Activated CD8-positive, alpha-beta memory T cell treated with anti-CD3 and anti-CD28 coated beads, Interleukin-2, amount 50 U/mL, for 1 hour (primary cell): Measurements from ENCODE around the gene ADCK1.
"Not testable (repeated sequence)": the region's sequence is repeated elsewhere in the genome, so short reads cannot be mapped to it uniquely, and the experiment has no call there.

Experiments
- DNase-seq: peaks from one replicate; pipeline ENCODE4 v3.0.0-alpha.2; 2020; ENCODE audit errors: extremely low read depth

The ADCK1 gene

GRCh38 chr14:77950371-77951063, 150.6 kb downstream of the ADCK1 start:
- DNase-seq = no peak

GRCh38 chr14:77955816-77956484, 156.0 kb downstream of the ADCK1 start:
- DNase-seq = no peak

- not testable (repeated sequence) for DNase-seq
These were observed 159.8 kb downstream of the ADCK1 start for GRCh38 chr14:77959686-77960085.

GRCh38 chr14:77961847-77962580, 162.1 kb downstream of the ADCK1 start:
- DNase-seq = no peak

GRCh38 chr14:77962731-77963520, 163.0 kb downstream of the ADCK1 start:
- DNase-seq = no peak

- DNase-seq = no peak
These were observed 164.7 kb downstream of the ADCK1 start for GRCh38 chr14:77964586-77964985.

- DNase-seq = no peak
These were observed 165.1 kb downstream of the ADCK1 start for GRCh38 chr14:77965050-77965449.

- DNase-seq = no peak
These were observed 166.1 kb downstream of the ADCK1 start for GRCh38 chr14:77965919-77966435.

GRCh38 chr14:77967110-77967509, 167.2 kb downstream of the ADCK1 start:
- DNase-seq = no peak

GRCh38 chr14:77970646-77971045, 170.7 kb downstream of the ADCK1 start:
- no peak for DNase-seq

GRCh38 chr14:77973246-77973645, 173.3 kb downstream of the ADCK1 start:
- DNase-seq = no peak

- DNase-seq = no peak
These were observed 176.7 kb downstream of the ADCK1 start for GRCh38 chr14:77976591-77976990.

- DNase-seq = no peak
These were observed 179.3 kb downstream of the ADCK1 start for GRCh38 chr14:77979171-77979570.

GRCh38 chr14:77979666-77980351, 179.9 kb downstream of the ADCK1 start:
- DNase-seq = no peak

GRCh38 chr14:77980475-77981321, 180.8 kb downstream of the ADCK1 start:
- DNase-seq = no peak
